HG02642 (cell line): ENCODE data around the gene LAMA5.

Source experiments
- ATAC-seq: cut with Tn5 transposase; IDR thresholded peaks from one replicate; pipeline ENCODE4 v1.9.1; 2021; ENCODE audit warnings: mild to moderate bottlenecking; ENCODE audit not compliant: unreplicated experiment, poor library complexity

The LAMA5 gene

DNA sequence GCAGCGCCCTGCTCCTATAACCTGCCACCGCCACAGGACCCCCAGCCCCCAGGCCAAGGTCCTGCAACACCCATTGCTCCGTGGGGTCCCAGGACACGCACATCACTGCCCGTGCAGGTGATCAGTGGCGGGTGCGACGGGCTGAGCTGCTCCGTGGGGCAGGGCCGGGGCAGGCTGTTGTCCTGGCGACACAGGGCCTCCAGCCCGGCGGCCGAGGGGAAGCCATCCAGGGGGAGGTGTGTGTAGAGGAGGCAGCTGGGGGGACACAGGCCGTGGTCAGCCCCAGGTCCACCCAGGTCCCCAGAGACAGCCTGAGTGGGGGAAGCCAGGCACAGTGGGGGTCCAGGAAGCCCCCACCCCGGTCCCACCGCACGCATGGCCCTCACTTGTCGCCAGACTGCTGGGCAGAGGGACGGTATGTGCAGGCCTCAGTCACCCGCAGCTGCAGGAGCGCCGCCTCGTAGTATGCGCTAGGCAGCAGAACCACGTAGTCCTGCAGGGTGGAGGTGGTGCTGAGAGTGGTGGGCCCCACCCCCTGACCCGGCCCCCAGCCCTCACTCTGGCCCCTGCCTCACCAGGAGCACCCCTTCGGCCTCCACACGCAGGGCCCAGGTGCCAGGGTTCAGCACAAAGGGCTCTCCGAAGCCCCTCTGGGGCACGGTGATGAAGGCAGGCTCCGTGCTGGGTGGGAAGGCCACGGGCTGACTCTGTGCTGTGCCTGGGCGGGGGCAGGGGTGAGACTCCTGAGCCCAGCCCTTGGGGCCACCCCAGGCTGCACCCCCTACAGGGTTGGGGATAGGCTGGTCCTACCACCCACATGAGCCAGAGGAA is 33.9 kb downstream of the LAMA5 start:
- ATAC-seq = no peak

- ATAC-seq = no peak
Measured at GRCh38 chr20:62332421-62332820, 34.7 kb downstream of the LAMA5 start.

- no peak for ATAC-seq
Measured at GRCh38 chr20:62331347-62331746, 35.8 kb downstream of the LAMA5 start.

DNA sequence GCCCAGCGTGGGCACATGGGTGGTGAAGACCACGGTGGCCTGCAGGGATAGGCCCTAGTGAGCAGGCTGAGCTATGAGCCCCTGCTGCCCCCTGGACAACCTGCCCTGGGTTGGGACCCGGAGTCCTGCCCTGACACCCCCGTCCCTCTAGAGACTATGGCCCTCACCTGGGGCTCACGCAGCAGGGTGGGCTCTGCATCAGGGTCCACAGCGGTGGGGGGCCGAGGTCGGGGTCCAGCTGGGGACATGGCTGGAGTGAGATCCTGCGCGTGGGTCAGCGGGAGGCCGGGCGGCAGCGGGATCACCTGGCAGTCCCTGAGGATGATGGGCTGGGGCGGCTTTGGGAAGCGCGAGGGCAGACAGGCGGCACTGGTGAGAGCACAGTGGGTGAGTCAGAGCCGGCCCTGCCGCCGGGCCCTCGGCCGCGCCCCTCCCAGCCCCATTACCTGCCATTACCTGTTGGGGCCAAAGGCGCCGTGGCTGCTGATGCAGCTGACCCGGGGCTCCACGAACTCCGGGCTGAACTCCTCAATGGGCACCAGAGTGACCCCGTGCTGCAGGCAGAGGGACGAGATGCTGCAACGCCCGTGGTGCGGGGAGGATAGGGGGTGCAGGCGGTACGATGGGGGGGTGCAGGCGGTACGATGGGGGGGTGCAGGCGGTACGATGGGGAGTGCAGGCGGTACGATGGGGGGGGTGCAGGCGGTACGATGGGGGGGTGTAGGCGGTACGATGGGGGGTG is 36.4 kb downstream of the LAMA5 start:
- no peak for ATAC-seq

DNA sequence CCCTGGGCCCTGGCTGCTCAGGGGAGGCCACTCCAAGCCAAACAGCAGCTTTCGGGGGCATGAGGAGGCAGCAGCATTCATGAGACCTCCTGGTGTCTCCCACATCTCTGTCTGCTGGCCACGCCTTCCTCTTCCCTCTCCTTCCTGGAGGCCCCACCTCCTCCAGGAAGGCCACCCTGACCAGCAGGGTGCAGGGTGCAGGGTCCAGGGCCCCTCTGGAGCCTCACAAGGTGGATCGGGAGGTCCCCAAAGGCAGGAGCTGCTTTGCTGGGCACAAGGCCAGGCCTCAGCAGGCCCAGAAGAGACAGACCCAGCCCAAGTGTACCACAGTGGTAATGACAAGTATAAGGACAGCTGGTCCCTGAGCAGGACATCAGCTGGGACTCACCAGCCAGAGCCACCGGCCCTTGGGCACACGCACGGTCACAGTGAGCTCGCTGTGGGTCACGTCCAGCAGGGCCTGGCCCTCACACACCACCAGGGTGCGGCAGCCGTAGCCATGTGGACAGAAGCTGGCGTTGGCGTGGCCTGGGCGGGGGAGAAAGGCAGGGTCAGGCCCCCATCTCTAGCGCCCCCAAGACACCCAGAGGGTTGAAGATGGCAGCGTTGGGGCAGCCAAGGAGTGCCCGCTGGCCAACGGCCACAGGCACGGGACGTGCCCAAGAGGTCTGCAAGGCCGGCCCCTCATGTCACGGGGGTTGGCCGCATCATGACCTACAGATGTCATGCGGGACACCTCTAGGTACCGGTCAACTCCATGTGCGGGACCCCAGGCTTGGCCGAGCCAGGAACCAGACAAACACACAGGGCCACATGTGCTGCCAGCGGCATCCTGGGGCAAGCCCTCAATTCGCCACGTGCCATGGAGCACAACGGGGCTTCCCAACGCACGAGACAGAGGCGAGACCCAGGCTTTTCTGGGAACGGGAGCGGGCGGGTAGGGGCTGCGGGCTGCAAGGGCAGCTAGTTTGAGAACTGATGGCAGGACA is 37.4 kb downstream of the LAMA5 start:
- no peak for ATAC-seq

DNA sequence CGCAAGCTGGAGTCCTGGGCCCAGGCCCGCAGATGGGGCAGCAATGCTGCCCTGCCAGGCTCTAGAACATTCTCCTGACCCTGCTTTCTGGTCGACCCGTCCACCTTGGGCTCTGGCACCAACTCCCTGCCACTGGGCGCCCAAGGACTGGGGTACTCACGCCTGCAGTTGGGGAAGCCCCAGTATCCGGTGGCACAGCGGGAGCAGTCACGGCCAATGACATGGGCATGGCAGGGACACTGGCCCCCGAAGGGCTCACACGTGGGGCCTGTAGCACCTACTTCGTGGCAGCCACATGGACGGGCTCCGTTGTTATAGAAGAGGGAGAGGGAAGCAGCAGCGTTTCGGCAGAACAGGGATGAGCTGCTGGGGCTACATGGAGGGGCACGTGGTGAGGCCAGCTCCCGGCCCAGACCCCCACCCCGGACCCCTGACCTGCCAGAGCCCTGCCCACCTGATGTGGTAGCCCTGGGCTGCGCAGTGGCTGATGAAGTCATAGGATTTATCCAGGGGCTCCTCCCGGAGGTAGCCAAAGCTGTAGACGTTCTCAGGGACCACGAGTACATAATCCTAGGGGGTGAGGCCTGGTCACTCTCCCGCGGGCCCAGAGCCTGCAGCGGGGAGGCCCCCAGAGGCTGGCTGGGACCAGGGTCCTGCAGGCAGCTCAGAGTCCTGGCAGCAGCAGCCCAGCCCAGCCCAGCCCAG is 38.3 kb downstream of the LAMA5 start:
- no peak for ATAC-seq

DNA sequence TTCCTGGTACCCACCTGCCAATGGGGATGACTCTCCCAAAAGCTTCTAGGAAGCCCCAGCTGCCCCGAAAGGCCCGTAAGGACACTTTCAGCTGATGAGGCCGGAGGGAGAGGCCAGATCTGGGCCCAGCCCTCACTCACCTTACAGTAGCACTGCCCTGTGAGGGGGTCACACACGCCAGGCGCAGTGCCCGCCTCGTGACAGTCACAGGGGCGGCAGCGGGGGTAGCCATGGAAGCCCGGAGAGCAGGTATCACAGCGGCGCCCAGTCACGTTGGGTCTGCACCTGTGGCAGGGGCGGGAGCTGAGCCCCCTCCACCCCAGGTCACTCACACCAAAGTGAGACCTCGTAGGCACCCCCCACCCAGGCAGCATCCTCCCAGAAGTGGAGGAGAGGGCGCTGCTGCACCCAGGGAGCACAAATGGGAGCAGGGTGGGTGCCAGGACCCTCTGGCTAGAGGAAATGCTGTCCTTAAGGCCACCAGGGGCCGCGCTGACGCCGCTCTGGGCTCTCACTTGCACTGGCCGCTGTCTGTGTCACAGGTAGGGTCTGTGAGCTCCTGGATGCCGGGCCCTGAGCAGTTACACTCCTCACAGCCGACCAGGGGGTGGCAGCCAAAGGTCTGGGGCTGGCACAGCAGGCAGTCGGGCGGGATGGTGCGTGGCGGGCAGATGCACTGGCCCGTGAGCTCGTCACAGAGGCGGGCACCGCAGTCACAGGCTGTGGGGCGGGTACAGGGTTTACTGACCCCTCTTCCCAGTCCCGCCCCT is 39.2 kb downstream of the LAMA5 start:
- ATAC-seq = no peak

- no peak for ATAC-seq
Measured at GRCh38 chr20:62326959-62327725, 40.0 kb downstream of the LAMA5 start.

DNA sequence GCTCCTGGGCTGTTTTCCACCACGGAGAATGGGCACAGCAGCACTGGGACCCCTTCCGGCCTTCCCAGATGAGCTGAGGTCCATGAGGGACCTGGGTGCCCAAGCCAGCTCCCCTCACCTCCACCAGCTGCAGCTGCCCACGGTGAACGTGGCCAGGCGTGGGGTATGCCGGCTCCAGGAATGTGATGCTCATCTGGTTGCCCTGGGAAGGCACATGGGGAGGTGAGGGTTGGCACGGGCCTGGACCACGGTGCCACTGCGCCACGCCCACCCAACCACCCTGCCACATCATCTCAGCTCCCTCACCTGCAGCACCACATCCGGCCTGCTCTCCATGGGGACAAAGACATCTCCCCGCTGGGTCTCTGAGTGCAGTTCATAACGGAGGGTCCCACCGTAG is 40.6 kb downstream of the LAMA5 start:
- ATAC-seq = no peak

GRCh38 chr20:62325172-62325905 is 41.8 kb downstream of the LAMA5 start:
- ATAC-seq = no peak

DNA sequence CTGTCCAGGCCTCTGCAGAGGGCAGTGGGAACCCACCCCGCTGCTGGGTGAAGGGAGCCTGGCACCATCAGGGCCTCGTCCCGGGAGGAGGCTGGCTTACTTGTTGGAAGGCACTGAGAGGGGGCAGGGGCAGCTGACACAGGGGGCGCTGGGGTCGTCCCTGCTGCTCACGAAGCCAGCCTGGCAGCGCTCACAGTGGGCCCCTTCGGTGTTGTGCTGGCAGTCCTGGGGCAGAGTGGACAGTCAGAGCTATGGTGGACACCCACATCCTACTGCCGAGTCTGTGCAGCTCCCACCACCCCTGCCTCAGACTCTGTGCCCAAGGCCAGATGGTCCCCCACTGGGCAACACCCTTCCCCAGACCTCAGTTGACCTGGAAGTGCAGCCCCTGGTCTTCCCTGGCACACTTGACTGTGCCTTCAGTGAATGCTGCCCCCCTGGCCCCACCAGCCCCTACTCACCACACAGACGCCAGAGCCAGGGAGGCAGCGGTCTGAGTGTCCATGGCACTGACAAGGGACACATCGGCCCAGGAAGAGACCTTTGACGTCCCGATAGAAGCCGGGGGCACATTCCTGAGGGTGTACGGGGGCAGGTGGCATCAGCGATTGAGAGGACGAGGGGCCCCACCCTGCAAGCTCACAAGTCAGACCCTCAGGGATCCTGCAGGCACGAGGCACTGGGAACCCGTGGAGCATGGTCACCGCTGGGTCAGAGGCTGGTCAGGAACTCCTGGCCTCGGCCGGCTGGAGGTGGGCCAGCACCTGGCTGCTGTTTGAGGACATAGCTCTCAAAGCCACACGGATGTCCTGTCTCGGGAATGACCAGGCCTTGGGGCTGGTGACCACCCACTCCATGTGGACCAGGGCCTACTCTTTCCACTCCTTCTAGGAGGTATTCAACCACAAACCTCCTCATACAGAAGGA is 42.9 kb downstream of the LAMA5 start:
- ATAC-seq = no peak

- ATAC-seq = no peak
Measured at GRCh38 chr20:62323146-62323979, 43.7 kb downstream of the LAMA5 start.

- ATAC-seq = no peak
Measured at GRCh38 chr20:62322492-62323041, 44.5 kb downstream of the LAMA5 start.

- no peak for ATAC-seq
Measured at GRCh38 chr20:62321975-62322374, 45.1 kb downstream of the LAMA5 start.

GRCh38 chr20:62321521-62321948 is 45.6 kb downstream of the LAMA5 start:
- ATAC-seq = no peak
